ENCODE results near the gene MRPL42. TPM values are rescaled to one million over a fixed set of nuclear protein-coding genes. Genes with fewer than 3 reads are reported as not detected.

Gene MRPL42
- total RNA-seq, 2 experiments from 2014 or later: 39.0 to 39.3 TPM

DNA sequence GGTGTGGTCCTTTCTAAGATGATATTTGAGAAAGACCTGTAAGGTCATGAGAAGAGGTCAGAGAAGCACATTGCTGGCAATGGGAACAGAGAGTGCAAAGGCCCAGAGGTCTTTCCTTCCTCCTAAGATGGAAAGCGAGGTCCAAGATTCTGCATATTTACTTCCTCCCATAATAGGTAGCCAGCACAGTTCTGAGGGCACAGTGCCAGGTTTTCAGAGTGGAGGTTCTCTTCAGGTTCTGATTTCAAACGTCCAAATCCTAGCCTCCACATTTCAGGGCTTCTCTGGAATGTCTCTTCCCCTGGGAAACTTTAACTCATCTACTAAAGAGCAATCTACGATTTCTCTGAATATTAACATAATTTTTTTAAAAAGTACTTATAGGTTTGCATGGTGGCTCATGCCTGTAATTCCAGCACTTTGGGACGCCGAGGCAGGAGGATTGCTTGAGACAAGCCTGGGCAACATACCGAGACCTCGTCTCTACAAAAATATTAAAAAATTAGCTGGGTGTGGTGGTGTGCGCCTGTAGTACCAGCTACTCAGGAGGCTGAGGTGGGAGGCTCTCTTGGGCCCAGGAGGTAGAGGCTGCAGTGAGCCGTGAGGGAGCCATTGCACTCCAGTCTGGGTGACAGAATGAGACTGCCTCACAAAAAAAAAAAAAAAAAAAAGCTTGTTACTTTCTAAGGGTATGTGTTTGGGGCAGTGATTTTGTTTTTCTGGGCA, 526 bp upstream of the MRPL42 start:
- peaks cover 40% of the 10 kb centered on the region for H3K4me1 Mint-ChIP-seq (ENCODE audit: low read depth)
- peak overlapping the region; percentile 95 for H3K27ac Mint-ChIP-seq
- ChIA-PET CTCF (interaction anchor here (0.6 to 2.0 kb wide), 12 partner anchors 13 to 1105 kb away, joined by 3 to 13 read pairs (median 5); partner anchors contain the start of genes CRADD and UBE2N), POLR2A (interaction anchor here (0.6 to 3.3 kb wide), 9 partner anchors 10 to 635 kb away, joined by 3 to 22 read pairs (median 4); partner anchors contain the start of genes EEA1 and UBE2N)
- peaks cover 15% of the 10 kb centered on the region for H3K36me3 ChIP-seq (ENCODE audit: insufficient read depth, low read length)
- peaks cover 25% of the 10 kb centered on the region for H3K4me1 ChIP-seq (ENCODE audit: insufficient read depth, low read length)
- H3K27me3 ChIP-seq (ENCODE audit: control insufficient read depth in 1 of 2, insufficient read depth in 2 of 2, low read length in 2 of 2): no peaks in the 10 kb centered on the region
- peak overlapping the region; percentile 92 for H3K4me3 ChIP-seq (ENCODE audit: low read length)
- H3K27ac ChIP-seq (ENCODE audit: low read depth in 1 of 2, low read length in 2 of 2): no peak overlapping the region
- H3K4me3 Mint-ChIP-seq: peak overlapping the region; percentile 92
- peaks cover 32% of the 10 kb centered on the region for H3K36me3 Mint-ChIP-seq (ENCODE audit: low read depth)
- H3K9me3 Mint-ChIP-seq: no peaks in the 10 kb centered on the region
- TF ChIP-seq, protein P1, sequence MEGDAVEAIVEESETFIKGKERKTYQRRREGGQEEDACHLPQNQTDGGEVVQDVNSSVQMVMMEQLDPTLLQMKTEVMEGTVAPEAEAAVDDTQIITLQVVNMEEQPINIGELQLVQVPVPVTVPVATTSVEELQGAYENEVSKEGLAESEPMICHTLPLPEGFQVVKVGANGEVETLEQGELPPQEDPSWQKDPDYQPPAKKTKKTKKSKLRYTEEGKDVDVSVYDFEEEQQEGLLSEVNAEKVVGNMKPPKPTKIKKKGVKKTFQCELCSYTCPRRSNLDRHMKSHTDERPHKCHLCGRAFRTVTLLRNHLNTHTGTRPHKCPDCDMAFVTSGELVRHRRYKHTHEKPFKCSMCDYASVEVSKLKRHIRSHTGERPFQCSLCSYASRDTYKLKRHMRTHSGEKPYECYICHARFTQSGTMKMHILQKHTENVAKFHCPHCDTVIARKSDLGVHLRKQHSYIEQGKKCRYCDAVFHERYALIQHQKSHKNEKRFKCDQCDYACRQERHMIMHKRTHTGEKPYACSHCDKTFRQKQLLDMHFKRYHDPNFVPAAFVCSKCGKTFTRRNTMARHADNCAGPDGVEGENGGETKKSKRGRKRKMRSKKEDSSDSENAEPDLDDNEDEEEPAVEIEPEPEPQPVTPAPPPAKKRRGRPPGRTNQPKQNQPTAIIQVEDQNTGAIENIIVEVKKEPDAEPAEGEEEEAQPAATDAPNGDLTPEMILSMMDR (IDR thresholded peaks at IDR 0.05): no peak
- intact Hi-C loops (cut with DNase I, micrococcal nuclease): loop anchor here (1.0 to 10.0 kb wide), 5 partner anchors 16 to 1608 kb away; partner anchors contain the start of genes CRADD (in 1 of the 2) and NR2C1 (in 1 of the 2)
- H3K9me3 ChIP-seq (ENCODE audit: control insufficient read depth in 1 of 2, insufficient read depth in 1 of 2, low read length in 2 of 2): no peaks in the 10 kb centered on the region
- no peaks in the 10 kb centered on the region for H3K27me3 Mint-ChIP-seq
- ATAC-seq (ENCODE audit: poor library complexity) (no peak), DNase-seq (no peak)

DNA sequence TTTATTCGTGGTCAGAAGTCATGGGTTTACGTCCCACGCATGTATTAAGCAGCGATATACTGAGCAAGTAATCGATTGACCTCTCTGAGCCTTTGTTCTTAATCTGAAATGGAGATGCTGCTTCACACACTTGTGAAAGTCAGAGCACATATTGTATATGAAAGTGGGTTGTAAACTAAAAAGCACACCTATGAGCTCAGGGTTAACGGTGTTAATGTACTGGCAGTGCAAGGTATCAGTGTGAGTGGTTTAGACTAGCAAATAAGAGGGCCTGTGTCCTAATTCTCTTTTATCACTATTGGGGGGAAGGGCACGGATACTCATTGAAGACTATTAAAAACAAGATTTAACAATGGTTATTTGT, 676 bp downstream of the MRPL42 start:
- Mint-ChIP-seq H3K27me3 (no peaks in the 10 kb centered on the region), H3K4me1 (ENCODE audit: low read depth) (peaks cover 40% of the 10 kb centered on the region), H3K36me3 (ENCODE audit: low read depth) (peaks cover 41% of the 10 kb centered on the region), H3K4me3 (peak overlapping the region; percentile 92), H3K9me3 (no peaks in the 10 kb centered on the region), H3K27ac (peak overlapping the region; percentile 95)
- ChIA-PET CTCF (interaction anchor here (0.5 to 2.0 kb wide), 20 partner anchors 9 to 1605 kb away, joined by 3 to 13 read pairs (median 4); partner anchors contain the start of genes CRADD, NR2C1 and UBE2N), POLR2A (interaction anchor here (0.8 to 3.3 kb wide), 7 partner anchors 9 to 634 kb away, joined by 3 to 22 read pairs (median 4); partner anchors contain the start of genes EEA1 and UBE2N)
- H3K27me3 ChIP-seq (ENCODE audit: control insufficient read depth in 1 of 2, insufficient read depth in 2 of 2, low read length in 2 of 2): no peaks in the 10 kb centered on the region
- DNase-seq: no peak
- no peaks in the 10 kb centered on the region for H3K9me3 ChIP-seq (ENCODE audit: control insufficient read depth in 1 of 2, insufficient read depth in 1 of 2, low read length in 2 of 2)
- intact Hi-C loops (cut with DNase I, micrococcal nuclease): loop anchor here in 1 of 2 experiments (5.0 to 10.0 kb wide), 2 partner anchors 209 to 1607 kb away; partner anchors contain the start of genes CRADD and NR2C1
- peak overlapping the region; percentile 92 for H3K4me3 ChIP-seq (ENCODE audit: low read length)
- peaks cover 22% of the 10 kb centered on the region for H3K36me3 ChIP-seq (ENCODE audit: insufficient read depth, low read length)
- TF ChIP-seq, protein P1 (IDR thresholded peaks at IDR 0.05): no peak
- H3K4me1 ChIP-seq (ENCODE audit: insufficient read depth, low read length): peaks cover 25% of the 10 kb centered on the region
- peak overlapping the region; percentile 77 to 93 for H3K27ac ChIP-seq (ENCODE audit: low read depth in 1 of 2, low read length in 2 of 2)
- ATAC-seq (ENCODE audit: poor library complexity): no peak

DNA sequence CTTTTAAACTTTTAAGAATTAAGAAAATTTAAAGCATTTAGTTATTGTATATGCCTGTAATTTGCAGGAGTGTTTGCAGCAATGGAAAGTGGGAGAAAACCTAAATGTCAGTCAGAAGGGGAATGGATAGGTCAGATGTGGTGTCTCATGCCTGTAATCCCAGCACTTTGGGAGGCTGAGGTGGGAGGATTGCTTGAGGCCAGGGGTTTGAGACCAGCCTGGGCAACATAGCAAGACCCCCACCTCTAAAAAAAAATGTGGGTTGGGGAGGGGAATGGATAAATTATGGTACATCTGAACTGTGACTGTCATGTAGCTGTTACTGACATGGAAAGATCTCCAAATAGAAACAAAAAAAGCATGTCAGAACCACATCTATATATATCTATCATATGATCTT, 2.1 kb downstream of the MRPL42 start:
- no peak overlapping the region for H3K27ac ChIP-seq (ENCODE audit: low read depth in 1 of 2, low read length in 2 of 2)
- H3K4me1 ChIP-seq (ENCODE audit: insufficient read depth, low read length): peaks cover 25% of the 10 kb centered on the region
- H3K9me3 Mint-ChIP-seq: no peaks in the 10 kb centered on the region
- ChIA-PET POLR2A (no interaction called here), CTCF (interaction anchor here (1.2 kb wide), 1 partner anchor 34 kb away, joined by 4 read pairs; no protein-coding TSS in a partner anchor)
- no peak for ATAC-seq (ENCODE audit: poor library complexity)
- peak overlapping the region; percentile 30 for H3K4me3 Mint-ChIP-seq
- intact Hi-C loops (cut with DNase I, micrococcal nuclease): loop anchor here in 1 of 2 experiments (5.0 to 10.0 kb wide), 2 partner anchors 208 to 1605 kb away; partner anchors contain the start of genes CRADD and NR2C1
- peaks cover 30% of the 10 kb centered on the region for H3K36me3 ChIP-seq (ENCODE audit: insufficient read depth, low read length)
- TF ChIP-seq, protein P1 (IDR thresholded peaks at IDR 0.05): no peak
- no peak for DNase-seq
- peaks cover 55% of the 10 kb centered on the region for H3K36me3 Mint-ChIP-seq (ENCODE audit: low read depth)
- H3K4me3 ChIP-seq (ENCODE audit: low read length): no peak overlapping the region
- H3K9me3 ChIP-seq (ENCODE audit: control insufficient read depth in 1 of 2, insufficient read depth in 1 of 2, low read length in 2 of 2): no peaks in the 10 kb centered on the region
- no peak overlapping the region for H3K27ac Mint-ChIP-seq
- peaks cover 40% of the 10 kb centered on the region for H3K4me1 Mint-ChIP-seq (ENCODE audit: low read depth)
- no peaks in the 10 kb centered on the region for H3K27me3 Mint-ChIP-seq
- no peaks in the 10 kb centered on the region for H3K27me3 ChIP-seq (ENCODE audit: control insufficient read depth in 1 of 2, insufficient read depth in 2 of 2, low read length in 2 of 2)

Data from CD4-positive, alpha-beta T cell (primary cell).